GM18867 (cell line): ENCODE measurements around the gene CERK.

ENCODE experiments used
- ATAC-seq: cut with Tn5 transposase; IDR thresholded peaks from one replicate; pipeline ENCODE4 v1.9.1; 2021; ENCODE audit warnings: mild to moderate bottlenecking, moderate library complexity; ENCODE audit not compliant: unreplicated experiment

Gene CERK

GRCh38 chr22:46679706-46680269 is 58.3 kb downstream of the CERK start:
- no peak for ATAC-seq

- ATAC-seq: no peak
Measured at GRCh38 chr22:46678785-46679700, 59.0 kb downstream of the CERK start.

- ATAC-seq: no peak
Measured at GRCh38 chr22:46678003-46678657, 59.9 kb downstream of the CERK start.

- ATAC-seq: no peak
Measured at GRCh38 chr22:46677323-46678002, 60.6 kb downstream of the CERK start.

GRCh38 chr22:46676881-46677280 is 61.2 kb downstream of the CERK start:
- ATAC-seq: no peak

- ATAC-seq: no peak
Measured at GRCh38 chr22:46676479-46676878, 61.6 kb downstream of the CERK start.

GRCh38 chr22:46675938-46676337 is 62.1 kb downstream of the CERK start:
- ATAC-seq: no peak

GRCh38 chr22:46675479-46675878 is 62.6 kb downstream of the CERK start:
- no peak for ATAC-seq

GRCh38 chr22:46674906-46675305 is 63.1 kb downstream of the CERK start:
- ATAC-seq: no peak

- ATAC-seq: no peak
Measured at GRCh38 chr22:46674367-46674781, 63.7 kb downstream of the CERK start.

- ATAC-seq: no peak
Measured at GRCh38 chr22:46673662-46674236, 64.3 kb downstream of the CERK start.

GRCh38 chr22:46673205-46673604 is 64.8 kb downstream of the CERK start:
- ATAC-seq: no peak

GRCh38 chr22:46672731-46673130 is 65.3 kb downstream of the CERK start:
- no peak for ATAC-seq

GRCh38 chr22:46671824-46672432 is 66.1 kb downstream of the CERK start:
- ATAC-seq: no peak

- no peak for ATAC-seq
Measured at GRCh38 chr22:46669201-46669600, 68.9 kb downstream of the CERK start.

- no peak for ATAC-seq
Measured at GRCh38 chr22:46668116-46668515, 69.9 kb downstream of the CERK start.

- ATAC-seq: no peak
Measured at GRCh38 chr22:46667245-46667623, 70.8 kb downstream of the CERK start.

GRCh38 chr22:46666577-46667244 is 71.3 kb downstream of the CERK start:
- ATAC-seq: no peak

- ATAC-seq: no peak
Measured at GRCh38 chr22:46665751-46666280, 72.2 kb downstream of the CERK start.
